Dermis microvascular lymphatic vessel endothelial cell (primary cell): Measurements from ENCODE around the gene ABCB8. TPM values are rescaled to one million over a fixed set of nuclear protein-coding genes. Genes with fewer than 3 reads are reported as not detected.
"Not testable (repeated sequence)": the region's sequence is repeated elsewhere in the genome, so short reads cannot be mapped to it uniquely, and the experiment has no call there.

Source experiments
- DNase-seq, 2 donors: peaks; one replicate each; pipeline versions ENCODE4 v3.0.0 to v3.0.0-alpha.2; 2010; ENCODE audit warnings: low read depth in 2 of 2
- total RNA-seq: library from RNA; depleted of rRNA; stranded (reverse); fragments of >200 nt; gene quantifications from 2 replicates; pipeline ENCODE4 v1.2.1, GENCODE V29; 2014

The ABCB8 gene
- total RNA-seq, 1 donor from 2014 or later = 13.9 TPM

DNA sequence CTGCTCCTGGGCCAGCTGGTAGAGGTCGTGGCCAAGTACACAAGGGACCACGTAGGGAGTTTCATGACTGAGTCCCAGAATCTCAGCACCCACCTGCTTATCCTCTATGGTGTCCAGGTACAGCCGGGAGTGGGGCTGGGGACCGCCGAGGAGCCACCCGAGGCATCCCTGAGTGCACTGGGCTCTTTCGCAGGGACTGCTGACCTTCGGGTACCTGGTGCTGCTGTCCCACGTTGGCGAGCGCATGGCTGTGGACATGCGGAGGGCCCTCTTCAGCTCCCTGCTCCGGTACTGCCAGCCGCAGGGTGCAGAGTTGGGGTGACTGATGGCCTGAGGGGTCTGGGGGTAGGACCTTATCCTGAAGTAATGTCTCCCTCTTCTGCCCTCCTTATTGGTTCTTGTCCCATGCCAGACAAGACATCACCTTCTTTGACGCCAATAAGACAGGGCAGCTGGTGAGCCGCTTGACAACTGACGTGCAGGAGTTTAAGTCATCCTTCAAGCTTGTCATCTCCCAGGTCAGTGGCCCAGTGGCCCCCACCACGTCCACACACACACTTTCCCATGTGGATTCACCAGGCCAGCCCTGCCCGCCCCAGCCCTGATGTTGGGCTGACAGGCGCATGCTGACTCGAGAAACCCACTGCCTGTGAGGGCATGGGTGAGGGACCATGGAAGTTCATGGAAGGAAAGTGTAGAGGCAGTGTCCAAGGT, 6.2 kb downstream of the ABCB8 start:
- DNase-seq = no peak

DNA sequence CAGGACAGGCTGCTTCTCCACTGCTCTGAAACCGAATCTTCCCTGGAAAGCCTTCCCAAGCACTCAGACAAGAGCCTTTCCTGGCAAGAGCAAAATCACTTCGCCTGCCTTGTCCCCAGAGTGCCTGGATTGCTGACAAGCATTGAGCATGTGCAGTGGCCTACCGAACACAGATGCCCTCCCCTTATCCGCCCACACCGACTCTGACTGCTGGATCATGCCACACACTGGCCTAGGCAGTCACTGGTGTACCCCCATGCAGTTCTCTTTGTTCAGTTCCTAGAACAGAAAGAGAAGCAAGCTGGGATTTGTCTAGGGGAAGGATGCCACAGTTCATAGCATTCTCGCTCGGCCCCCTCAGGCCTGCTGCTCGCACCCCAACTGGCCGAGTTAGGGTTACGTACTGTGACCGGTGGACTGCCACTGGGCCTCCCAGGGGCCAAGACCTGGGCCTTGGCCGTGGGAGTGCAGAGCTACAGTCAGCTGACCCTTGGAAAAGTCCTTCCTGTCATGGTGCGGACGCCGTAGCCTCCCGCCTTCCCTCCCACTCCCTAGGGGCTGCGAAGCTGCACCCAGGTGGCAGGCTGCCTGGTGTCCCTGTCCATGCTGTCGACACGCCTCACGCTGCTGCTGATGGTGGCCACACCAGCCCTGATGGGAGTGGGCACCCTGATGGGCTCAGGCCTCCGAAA, 6.9 kb downstream of the ABCB8 start:
- no peak for DNase-seq

DNA sequence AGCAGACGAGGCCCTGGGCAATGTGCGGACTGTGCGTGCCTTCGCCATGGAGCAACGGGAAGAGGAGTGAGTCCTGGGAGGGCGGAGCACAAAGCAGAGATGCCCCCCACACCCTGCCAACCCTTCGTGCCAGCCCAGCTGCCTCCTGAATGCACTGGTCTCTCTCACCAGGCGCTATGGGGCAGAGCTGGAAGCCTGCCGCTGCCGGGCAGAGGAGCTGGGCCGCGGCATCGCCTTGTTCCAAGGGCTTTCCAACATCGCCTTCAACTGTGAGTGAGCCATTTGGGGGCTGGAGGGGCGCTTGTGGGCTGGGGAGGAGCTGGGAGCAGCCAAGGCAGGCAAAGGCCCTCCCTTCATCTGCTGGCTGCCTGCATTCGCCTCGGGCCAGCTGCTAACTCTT, 7.7 kb downstream of the ABCB8 start:
- no peak for DNase-seq

DNA sequence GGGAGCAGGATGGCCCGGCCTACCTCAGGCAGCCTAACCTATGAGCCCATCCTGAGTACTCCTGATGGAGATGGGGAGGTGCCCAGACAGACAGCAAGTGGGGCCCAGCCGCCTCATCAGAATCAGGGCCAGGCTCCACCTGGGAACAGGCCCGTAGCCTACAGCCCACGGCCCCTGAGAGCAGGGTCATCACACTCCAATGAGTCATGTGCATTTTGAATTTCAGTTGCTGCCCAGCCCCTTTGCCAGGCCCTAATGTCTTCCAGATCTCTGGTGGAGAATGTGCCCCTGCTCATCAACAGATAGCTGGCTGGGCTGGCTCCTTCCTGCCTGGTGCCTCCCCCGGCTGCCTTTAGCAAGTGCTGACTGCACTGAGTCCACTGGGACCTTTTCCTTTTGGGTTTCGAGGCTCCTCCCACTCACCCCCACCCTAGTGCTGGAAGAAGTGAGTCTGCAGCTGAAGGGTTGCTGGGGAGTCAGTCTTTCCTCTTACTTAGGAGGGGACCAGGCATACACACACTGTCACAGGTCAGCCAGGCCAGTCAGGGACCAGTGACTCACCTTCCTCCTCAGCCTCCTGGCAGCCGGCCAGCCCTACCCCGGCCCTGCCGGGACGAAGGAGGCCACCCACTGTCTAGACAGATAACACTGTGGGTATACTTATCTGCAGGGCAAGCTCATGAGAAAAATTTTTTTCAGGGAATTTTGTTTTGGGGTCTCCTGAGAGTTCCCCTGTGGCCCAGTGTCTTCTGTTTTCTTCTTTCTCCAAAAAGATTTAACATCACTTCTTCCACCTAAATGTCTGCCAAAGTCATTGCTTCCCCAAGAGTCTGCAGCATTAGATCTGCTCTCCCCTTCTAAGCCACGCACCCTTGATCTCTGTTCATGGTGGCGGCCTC, 10.9 kb downstream of the ABCB8 start:
- DNase-seq = peak; percentile 63 to 98

DNA sequence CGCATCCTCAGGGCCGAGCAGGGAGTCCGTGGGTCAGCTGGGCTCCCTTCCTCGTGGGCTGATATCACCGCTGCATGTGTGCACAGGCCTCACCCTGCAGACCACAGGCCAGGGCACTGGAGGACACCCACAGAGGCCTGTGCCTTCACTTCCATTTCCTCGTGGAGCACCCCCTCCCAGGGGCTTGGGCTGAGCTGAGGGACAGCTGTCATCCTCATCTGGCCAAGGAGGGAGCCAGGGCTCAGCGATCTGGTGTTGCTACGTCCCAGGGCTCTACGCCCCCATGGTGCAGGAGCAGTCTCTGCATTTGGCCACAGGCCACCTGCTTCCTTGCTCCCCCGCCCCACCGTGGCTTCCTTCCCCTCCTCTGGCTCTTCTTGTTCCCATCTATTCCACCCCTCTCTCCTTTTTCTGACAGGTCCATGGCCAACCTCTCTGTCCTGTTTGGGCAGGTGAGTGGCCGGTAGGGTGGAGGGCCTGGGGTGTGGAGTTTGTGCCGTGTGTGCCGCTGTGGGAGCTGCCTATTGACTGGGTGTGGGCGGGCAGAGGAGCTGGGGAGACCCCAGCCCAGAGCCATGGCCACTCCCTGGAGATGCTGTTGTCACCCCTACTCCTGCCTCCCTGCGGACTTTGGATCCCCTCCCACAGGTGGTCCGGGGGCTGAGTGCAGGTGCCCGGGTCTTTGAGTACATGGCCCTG, 11.7 kb downstream of the ABCB8 start:
- DNase-seq = peak in 1 of 2 donors; percentile 37

DNA sequence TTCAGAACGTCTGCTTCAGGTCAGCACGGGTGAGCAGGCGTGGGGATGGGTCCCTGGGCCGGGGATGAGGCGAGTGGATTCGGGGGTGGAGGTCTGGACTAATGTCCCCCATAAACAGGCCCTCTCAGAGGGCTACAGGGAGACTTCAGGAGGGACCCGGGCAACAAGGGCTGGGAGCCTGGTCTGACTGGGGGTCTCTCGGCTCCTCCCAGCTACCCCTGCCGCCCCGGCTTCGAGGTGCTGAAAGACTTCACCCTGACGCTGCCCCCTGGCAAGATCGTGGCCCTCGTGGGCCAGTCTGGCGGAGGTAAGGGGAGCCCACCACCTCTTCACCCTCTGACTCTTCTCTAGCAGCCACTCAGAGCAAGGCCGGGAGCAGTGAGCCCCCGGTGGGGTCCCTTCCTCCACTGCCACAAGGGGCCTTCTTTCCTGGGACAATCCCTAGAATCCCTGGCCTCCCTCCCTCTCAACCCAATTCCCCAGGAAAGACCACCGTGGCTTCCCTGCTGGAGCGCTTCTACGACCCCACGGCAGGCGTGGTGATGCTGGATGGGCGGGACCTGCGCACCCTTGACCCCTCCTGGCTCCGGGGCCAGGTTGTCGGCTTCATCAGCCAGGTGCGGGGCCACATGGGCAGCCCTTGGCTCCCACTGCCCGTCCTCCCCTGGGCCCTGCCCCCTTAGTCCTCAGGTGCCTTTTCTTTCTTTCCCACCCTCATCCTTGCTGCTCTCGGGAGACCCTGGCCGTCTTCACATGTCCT, 12.5 kb downstream of the ABCB8 start:
- DNase-seq = no peak

DNA sequence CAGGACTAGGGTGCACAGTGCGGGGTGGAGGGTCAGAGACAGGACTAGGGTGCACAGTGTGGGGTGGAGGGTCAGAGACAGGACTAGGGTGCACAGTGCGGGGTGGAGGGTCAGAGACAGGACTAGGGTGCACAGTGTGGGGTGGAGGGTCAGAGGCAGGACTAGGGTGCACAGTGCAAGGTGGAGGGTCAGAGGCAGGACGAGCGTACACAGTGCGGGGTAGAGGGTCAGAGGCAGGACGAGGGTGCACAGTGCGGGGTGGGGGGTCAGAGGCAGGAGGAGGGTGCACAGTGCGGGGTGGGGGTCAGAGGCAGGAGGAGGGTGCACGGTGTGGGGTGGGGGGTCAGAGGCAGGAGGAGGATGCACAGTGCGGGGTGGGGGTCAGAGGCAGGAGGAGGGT, 15.2 kb downstream of the ABCB8 start:
- not testable (repeated sequence) for DNase-seq

DNA sequence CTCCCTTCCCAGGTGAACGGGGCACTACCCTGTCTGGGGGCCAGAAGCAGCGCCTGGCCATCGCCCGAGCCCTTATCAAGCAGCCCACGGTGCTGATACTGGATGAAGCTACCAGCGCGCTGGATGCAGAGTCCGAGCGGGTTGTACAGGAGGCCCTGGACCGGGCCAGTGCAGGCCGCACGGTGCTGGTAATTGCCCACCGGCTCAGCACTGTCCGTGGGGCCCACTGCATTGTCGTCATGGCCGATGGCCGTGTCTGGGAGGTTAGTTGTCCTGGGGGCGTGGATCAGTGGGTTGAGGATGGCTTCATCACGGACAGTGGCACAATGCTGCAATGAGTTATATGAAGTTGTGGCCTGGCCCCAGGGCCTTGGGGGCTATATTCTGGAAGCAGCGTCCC, 15.7 kb downstream of the ABCB8 start:
- no peak for DNase-seq

DNA sequence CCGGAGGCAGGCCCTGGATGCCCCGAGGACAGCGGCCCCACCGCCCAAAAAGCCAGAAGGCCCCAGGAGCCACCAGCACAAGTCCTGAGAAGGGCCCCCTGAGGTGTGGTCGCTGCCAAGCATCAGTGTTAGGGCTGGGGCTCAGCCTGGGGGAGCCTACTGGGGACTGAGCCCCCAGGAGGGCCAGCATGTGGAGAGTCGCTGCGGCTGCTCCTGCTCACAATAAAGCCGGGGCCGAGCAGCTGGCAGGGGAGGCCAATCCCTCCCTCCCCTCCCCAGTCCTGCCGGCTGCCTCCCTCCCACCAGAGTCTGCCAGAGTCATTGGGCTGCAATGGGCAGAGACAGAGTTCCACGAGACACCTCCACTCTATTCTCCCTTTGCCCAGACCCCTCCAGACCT, 17.0 kb downstream of the ABCB8 start:
- DNase-seq = no peak

DNA sequence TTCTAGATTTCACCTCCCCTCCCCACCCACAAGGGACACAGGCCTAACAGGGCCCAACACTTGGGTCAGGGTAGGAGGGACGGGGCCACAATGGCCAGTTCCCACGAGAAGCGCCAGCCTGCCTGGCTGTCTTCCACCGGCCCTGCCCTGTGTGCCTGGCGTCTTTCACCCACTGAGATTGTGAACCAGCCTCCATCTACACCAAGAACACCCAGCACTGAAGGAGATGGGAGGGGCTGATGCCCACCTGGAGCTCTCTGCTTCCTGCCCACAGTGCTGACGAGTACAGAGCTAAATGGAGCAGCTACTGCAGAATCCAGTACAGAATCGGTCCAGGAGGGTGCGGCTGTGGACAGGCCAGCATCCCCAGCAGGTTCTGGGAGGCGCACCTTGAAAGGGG, 17.7 kb downstream of the ABCB8 start:
- no peak for DNase-seq

DNA sequence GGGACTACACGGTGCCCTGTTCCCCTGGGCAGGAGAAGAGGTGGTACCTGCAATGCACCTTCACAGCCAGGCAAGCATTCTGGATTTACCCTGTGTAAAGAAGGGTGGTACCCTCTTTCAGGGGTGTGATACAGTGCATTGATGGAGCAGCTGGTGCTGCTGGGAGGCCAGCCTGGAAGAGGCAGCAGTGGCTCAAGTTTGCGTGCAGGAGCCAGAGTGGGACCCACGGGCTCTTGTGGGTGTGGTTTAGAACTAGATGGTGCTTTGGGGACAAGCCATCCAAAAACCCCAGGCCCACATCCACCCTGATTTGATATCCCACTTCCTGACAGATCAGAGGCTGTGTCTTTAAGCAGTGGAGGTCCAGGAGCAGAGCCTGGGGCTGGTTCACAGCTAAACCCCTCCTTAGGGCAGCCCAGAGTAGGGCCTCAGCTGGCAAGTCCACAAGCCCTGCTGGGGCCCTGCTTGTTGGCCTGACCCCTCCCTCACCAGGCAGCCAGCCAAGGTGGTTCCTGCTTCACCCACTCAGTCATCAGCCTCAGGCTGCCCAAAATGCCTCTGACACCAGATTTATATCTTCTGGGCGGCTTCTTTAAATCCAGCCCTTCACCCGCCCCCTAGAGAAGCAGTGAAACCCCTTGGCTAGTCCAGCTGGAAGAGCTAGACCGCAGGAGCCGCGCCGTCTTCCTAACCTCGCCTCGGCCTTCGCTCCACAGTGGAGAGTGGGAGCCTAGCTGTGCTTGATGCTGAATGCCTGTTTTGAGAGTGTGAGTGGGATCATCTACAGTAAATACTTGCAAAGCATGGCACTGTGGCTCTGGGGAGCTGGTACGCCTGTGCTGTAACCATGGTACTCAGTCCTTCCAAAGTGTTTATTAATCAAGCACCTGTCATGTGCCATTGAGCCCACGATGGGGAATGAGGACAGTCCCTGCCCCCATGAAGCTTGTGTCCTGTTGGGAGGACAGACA, 18.6 kb downstream of the ABCB8 start:
- DNase-seq = peak in 1 of 2 donors; percentile 16

DNA sequence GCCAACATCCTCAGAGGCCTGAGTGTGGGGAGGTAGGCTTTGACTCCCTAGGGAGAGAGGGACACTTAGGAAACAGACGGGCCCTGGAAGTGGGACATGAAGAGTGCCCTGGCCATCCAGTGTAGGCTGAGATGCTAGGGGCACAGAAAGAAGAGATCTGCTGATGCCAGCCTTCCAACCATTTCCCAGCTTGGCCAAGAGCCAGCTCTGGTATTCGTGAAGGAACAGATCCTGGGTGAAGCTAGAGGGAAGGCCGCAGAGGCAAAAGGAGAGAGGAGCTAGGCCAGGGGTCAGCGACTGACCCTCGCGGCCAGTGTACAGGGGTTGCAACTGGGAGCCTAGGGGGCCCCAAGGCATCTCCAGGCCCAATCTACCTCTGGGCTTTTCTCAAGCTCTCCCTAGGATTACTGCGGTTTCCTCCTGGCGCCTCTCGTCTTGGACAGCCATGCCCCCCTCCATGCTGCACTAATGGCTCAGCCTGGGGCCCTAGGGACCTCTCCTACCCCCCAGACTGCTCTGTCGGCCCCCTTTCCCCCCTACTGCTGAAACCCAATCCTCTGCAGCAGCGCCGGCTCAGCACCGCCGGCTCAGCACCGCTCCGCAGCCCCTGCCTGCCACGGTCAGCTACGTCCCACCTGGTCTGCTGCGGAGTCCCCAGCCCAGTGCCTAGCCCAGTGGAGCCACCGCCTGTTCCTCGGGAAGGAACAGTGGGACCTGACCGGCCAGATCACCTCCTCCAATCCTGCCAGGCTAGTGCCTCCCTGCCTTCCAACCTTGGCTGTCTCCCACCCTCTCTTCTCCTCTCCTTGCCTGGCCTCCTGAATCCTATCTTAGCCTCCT, 19.9 kb downstream of the ABCB8 start, which contains the start of gene ASIC3:
ASIC3 (plus strand) TSS at position 556 of the 840 bp plus-strand sequence. CDS start 355 bp downstream, outside the sequence.
- no peak for DNase-seq

DNA sequence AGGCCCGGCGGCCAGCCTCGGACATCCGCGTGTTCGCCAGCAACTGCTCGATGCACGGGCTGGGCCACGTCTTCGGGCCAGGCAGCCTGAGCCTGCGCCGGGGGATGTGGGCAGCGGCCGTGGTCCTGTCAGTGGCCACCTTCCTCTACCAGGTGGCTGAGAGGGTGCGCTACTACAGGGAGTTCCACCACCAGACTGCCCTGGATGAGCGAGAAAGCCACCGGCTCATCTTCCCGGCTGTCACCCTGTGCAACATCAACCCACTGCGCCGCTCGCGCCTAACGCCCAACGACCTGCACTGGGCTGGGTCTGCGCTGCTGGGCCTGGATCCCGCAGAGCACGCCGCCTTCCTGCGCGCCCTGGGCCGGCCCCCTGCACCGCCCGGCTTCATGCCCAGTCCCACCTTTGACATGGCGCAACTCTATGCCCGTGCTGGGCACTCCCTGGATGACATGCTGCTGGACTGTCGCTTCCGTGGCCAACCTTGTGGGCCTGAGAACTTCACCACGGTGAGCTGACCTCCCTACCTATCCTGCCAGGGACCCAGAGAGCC, 20.7 kb downstream of the ABCB8 start:
- no peak for DNase-seq

DNA sequence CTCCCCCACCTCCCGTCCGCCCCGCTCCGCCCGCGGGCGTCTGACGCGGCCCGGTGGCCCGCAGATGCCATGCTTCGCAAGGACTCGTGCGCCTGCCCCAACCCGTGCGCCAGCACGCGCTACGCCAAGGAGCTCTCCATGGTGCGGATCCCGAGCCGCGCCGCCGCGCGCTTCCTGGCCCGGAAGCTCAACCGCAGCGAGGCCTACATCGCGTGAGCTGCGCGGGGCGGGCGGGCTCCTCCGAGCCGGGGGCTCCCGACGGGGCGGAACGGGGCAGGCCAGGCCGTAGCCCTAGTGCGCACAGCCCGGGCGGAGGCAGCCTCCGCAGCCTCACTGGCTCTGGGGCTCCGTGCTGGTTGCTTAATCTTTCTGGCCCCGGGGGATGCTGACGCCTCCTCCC, 22.9 kb downstream of the ABCB8 start:
- DNase-seq = peak in 1 of 2 donors; percentile 80

DNA sequence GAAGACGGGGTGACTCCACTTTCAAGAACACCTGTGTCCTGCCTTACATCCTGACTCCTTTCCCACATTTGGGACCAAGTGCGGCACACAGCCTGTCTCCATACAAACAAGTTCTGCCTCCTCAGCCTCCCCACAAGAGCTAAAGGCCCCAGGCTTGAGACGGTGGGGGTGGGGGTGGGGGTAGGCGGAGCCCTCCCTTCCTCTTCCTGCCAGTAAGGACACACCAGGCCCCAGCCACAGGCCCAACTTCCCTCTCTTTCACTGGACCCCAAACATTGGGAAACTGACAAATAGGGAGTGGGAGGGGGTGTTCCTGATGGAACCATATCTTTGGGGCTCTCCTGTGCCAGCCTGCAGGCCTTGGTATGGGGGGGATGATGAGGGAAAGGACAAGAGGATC, 24.8 kb downstream of the ABCB8 start:
- DNase-seq = no peak

DNA sequence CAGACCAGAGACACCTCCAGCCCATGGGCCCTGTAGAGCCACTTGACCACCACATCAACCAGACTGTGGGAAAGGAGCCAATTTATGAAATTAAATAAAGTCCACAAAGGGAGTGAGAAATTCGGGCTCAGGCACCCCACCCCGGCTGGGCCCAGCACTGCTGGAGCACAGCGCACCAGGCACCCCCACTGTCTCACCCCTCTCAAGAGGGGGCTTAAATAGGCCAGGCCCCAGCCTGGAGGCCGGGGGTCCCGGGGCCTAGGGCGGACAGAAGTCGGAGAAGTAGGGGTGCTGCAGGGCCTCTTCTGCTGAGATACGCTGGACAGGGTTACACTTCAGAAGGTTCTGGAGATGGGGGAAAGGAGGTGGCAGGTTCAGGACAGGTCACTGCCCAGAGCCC, 25.5 kb downstream of the ABCB8 start:
- DNase-seq = no peak

DNA sequence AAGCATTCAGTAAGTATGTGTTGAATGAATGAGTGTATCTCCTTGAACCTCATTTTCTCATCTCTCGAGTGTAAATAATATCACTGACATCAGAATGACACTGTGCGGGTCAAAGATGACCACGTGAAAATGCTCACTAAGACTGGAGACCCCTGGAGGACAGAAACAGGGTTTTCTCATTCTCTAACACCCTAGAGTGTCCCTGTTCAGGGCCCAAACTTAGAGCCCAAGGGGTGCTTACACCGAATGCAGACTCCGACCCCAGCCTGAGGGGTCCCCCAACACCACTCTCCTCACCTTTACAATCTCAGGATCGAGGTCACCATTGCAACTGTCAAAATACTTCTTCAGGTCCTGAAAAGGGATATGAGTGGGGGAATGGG, 28.0 kb downstream of the ABCB8 start:
- no peak for DNase-seq
